Measurements from ENCODE around the gene IZUMO2.

Gene IZUMO2

DNA sequence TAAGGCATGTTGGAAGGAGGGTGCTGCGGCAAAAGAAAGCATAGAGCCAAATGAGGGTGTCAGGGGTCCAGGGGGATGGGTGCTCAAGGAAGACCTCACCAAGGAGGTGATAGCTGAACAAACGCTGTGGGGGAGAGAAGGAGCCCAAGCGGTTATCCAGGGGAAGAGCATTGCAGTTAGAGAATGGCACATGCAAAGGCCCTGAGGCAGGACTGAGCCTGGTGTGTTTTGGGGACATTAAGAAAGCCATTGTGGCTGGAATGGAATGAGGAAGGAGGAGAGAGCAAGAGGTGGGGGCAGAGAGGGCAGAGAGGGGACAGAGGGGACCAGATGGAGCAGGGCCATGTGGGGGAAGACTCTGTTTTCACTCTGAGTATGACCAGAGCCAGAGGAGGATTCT is 34.3 kb upstream of the IZUMO2 start:
- Histone ChIP-seq H3K36me3 (ENCODE audit: control insufficient read depth in 4 of 4, insufficient read depth in 4 of 4, low read length in 3 of 4) (no peaks in the 10 kb centered on the region), H3K9me3 (ENCODE audit: control extremely low read depth in 1 of 5, control insufficient read depth in 4 of 5, insufficient read depth in 2 of 5, low read depth in 1 of 5, low read length in 4 of 5) (peaks cover 0 to 4% (median 0%) of the 10 kb centered on the region in 5 experiments), H3K27me3 (replicated peaks in 2 of 5; ENCODE audit: control insufficient read depth in 4 of 5, insufficient read depth in 5 of 5, low read length in 4 of 5) (peaks cover 2 to 36% (median 12%) of the 10 kb centered on the region in 5 experiments), H3K4me1 (ENCODE audit: control extremely low read depth in 1 of 4, control insufficient read depth in 4 of 4, insufficient read depth in 4 of 4, low read length in 3 of 4) (no peaks in the 10 kb centered on the region), H3K27ac (ENCODE audit: insufficient read depth in 1 of 2, low read depth in 1 of 2, low read length in 2 of 2, poor library complexity in 1 of 2, severe bottlenecking in 2 of 2) (no peak overlapping the region), H3K4me3 (ENCODE audit: control insufficient read depth in 1 of 7, extremely low read depth in 1 of 7, insufficient read depth in 4 of 7, low read depth in 2 of 7, low read length in 6 of 7) (no peak overlapping the region)
- POLR2A ChIA-PET: no interaction called here
- no peak for DNase-seq
- 88% methylated on average over 3 of the region's 3 CpGs for WGBS (ENCODE audit: insufficient coverage)
- CTCF ChIA-PET: no interaction called here

DNA sequence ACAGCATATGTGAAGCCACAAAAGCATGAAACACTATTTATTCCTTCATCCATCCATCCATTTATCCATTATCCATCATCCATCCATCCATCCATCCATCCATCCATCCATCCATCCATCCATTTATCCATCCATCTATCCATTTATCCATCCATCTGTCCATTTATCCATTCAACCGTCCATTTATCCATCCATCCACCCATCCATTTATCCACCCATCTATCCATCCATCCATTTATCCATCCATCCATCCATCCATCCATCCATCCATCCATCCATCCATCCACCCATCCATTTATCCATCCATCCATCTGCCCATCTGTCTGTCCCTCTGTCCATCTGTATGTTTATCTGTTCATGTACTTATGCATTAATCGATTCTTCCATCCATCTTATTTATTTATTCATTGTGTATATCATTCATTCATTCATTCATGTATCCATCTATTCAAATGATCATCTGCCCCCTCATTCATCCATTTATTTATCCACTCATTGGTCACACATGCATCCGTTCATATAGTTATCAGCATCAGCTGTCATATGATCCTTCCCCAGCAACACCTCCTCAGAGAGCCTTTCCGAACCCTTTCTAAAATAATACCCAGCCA is 33.3 kb upstream of the IZUMO2 start:
- CTCF ChIA-PET: no interaction called here
- H3K27ac ChIP-seq (ENCODE audit: insufficient read depth in 1 of 2, low read depth in 1 of 2, low read length in 2 of 2, poor library complexity in 1 of 2, severe bottlenecking in 2 of 2): no peak overlapping the region
- POLR2A ChIA-PET: no interaction called here
- H3K27me3 ChIP-seq (replicated peaks in 2 of 5; ENCODE audit: control insufficient read depth in 4 of 5, insufficient read depth in 5 of 5, low read length in 4 of 5): peaks cover 0 to 27% (median 6%) of the 10 kb centered on the region in 5 experiments
- H3K4me3 ChIP-seq (ENCODE audit: control insufficient read depth in 1 of 7, extremely low read depth in 1 of 7, insufficient read depth in 4 of 7, low read depth in 2 of 7, low read length in 6 of 7): no peak overlapping the region
- H3K36me3 ChIP-seq (ENCODE audit: control insufficient read depth in 4 of 4, insufficient read depth in 4 of 4, low read length in 3 of 4): no peaks in the 10 kb centered on the region
- DNase-seq: no peak
- H3K9me3 ChIP-seq (ENCODE audit: control extremely low read depth in 1 of 5, control insufficient read depth in 4 of 5, insufficient read depth in 2 of 5, low read depth in 1 of 5, low read length in 4 of 5): peaks cover 0 to 4% (median 0%) of the 10 kb centered on the region in 5 experiments
- H3K4me1 ChIP-seq (ENCODE audit: control extremely low read depth in 1 of 4, control insufficient read depth in 4 of 4, insufficient read depth in 4 of 4, low read length in 3 of 4): no peaks in the 10 kb centered on the region
- 91% methylated on average over 4 of the region's 4 CpGs for WGBS (ENCODE audit: insufficient coverage)

DNA sequence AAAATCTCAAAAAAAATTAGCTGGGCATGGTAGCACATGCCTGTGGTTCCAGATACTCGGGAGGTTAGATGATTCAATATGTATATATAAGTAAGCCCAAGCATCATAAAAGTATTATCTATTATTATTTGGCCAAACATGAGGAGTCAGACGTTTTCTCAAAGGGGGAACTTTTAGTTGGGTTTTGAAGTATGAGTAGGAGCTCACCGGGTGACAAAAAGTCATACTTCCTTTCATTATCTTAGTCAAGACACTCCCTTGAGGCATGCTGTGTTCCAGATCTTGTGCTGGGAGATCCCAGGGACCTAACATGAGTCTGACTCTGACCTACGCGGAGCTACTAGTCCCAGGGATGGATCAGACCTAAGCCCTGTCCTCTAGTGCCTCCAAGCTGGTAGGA is 32.1 kb upstream of the IZUMO2 start:
- Histone ChIP-seq H3K4me1 (ENCODE audit: control extremely low read depth in 1 of 4, control insufficient read depth in 4 of 4, insufficient read depth in 4 of 4, low read length in 3 of 4) (no peaks in the 10 kb centered on the region), H3K27me3 (replicated peaks in 2 of 5; ENCODE audit: control insufficient read depth in 4 of 5, insufficient read depth in 5 of 5, low read length in 4 of 5) (peaks cover 0 to 17% (median 4%) of the 10 kb centered on the region in 5 experiments), H3K36me3 (ENCODE audit: control insufficient read depth in 4 of 4, insufficient read depth in 4 of 4, low read length in 3 of 4) (no peaks in the 10 kb centered on the region), H3K27ac (ENCODE audit: insufficient read depth in 1 of 2, low read depth in 1 of 2, low read length in 2 of 2, poor library complexity in 1 of 2, severe bottlenecking in 2 of 2) (no peak overlapping the region), H3K9me3 (ENCODE audit: control extremely low read depth in 1 of 5, control insufficient read depth in 4 of 5, insufficient read depth in 2 of 5, low read depth in 1 of 5, low read length in 4 of 5) (no peaks in the 10 kb centered on the region), H3K4me3 (ENCODE audit: control insufficient read depth in 1 of 7, extremely low read depth in 1 of 7, insufficient read depth in 4 of 7, low read depth in 2 of 7, low read length in 6 of 7) (no peak overlapping the region)
- CTCF ChIA-PET: interaction anchor here (0.5 kb wide), 1 partner anchor 138 kb away, joined by 4 read pairs; no protein-coding TSS in a partner anchor
- WGBS (ENCODE audit: insufficient coverage): 94% methylated on average over 2 of the region's 5 CpGs
- POLR2A ChIA-PET: no interaction called here
- no peak for DNase-seq

DNA sequence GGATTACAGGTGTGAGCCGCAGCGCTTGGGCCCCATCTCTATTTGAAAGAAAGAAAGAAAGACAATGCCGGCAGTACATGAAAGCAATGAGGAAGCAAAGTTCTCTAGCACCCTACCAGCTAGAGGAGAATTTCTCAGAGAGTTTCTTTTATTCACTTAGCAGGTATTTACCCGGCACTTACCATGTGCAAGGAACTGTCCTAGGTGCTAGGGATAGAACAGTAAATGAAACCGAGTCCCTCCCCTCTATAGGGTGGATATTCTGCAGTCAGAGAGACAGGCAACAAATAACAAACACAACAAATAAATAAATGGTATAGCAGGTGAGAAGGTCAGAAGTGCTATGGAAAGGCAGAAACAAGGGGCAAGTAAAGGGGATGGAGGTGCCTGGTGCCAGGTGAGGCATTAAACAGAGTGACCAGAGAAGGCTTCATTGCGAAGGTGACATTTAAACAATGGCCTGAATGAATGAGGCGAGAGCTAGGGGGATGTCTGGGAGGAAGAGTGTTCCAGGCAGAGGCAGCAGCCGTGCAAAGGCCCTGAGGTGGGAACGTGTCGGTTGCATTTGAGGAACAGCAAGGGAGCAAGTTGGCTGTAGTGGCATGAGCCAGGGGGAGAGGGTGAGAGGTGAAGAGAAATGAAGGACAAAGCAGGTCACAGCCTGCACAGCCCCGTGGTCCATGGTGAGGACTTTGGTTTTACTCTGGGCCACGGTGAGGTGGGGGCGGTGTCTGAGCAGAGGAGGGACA is 29.6 kb upstream of the IZUMO2 start:
- H3K4me1 ChIP-seq (ENCODE audit: control extremely low read depth in 1 of 4, control insufficient read depth in 4 of 4, insufficient read depth in 4 of 4, low read length in 3 of 4): no peaks in the 10 kb centered on the region
- H3K4me3 ChIP-seq (ENCODE audit: control insufficient read depth in 1 of 7, extremely low read depth in 1 of 7, insufficient read depth in 4 of 7, low read depth in 2 of 7, low read length in 6 of 7): no peak overlapping the region
- no peak for DNase-seq
- ChIA-PET CTCF (interaction anchor here (1.2 kb wide), 1 partner anchor 10 kb away, joined by 3 read pairs; no protein-coding TSS in a partner anchor), POLR2A (no interaction called here)
- WGBS (ENCODE audit: insufficient coverage): 73% methylated on average over 11 of the region's 13 CpGs
- H3K27me3 ChIP-seq (replicated peaks in 2 of 5; ENCODE audit: control insufficient read depth in 4 of 5, insufficient read depth in 5 of 5, low read length in 4 of 5): peaks cover 0 to 21% (median 0%) of the 10 kb centered on the region in 5 experiments
- H3K36me3 ChIP-seq (ENCODE audit: control insufficient read depth in 4 of 4, insufficient read depth in 4 of 4, low read length in 3 of 4): no peaks in the 10 kb centered on the region
- H3K27ac ChIP-seq (ENCODE audit: insufficient read depth in 1 of 2, low read depth in 1 of 2, low read length in 2 of 2, poor library complexity in 1 of 2, severe bottlenecking in 2 of 2): no peak overlapping the region
- no peaks in the 10 kb centered on the region for H3K9me3 ChIP-seq (ENCODE audit: control extremely low read depth in 1 of 5, control insufficient read depth in 4 of 5, insufficient read depth in 2 of 5, low read depth in 1 of 5, low read length in 4 of 5)

DNA sequence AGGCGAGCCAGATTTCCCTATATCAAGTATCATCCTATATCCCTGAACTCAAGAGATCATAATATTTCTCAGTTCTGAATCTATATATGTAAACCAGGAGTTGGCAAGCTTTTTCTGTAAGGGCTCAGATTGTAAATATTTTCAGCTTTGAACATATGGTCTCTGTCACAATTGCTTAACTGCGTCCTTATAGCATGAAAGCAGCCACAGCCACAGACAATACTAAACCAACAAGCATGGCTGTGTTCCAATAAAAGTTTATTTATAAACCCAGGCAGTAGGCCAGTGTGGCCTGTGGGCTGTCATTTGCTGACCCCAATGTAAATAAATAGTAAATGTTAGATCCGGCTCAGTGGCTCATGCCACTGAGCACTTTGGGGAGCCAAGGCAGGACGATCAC is 28.1 kb upstream of the IZUMO2 start:
- no peak for DNase-seq
- Histone ChIP-seq H3K4me1 (ENCODE audit: control extremely low read depth in 1 of 4, control insufficient read depth in 4 of 4, insufficient read depth in 4 of 4, low read length in 3 of 4) (no peaks in the 10 kb centered on the region), H3K9me3 (ENCODE audit: control extremely low read depth in 1 of 5, control insufficient read depth in 4 of 5, insufficient read depth in 2 of 5, low read depth in 1 of 5, low read length in 4 of 5) (no peaks in the 10 kb centered on the region), H3K27me3 (replicated peaks in 2 of 5; ENCODE audit: control insufficient read depth in 4 of 5, insufficient read depth in 5 of 5, low read length in 4 of 5) (peaks cover 0 to 21% (median 0%) of the 10 kb centered on the region in 5 experiments), H3K36me3 (ENCODE audit: control insufficient read depth in 4 of 4, insufficient read depth in 4 of 4, low read length in 3 of 4) (no peaks in the 10 kb centered on the region), H3K27ac (ENCODE audit: insufficient read depth in 1 of 2, low read depth in 1 of 2, low read length in 2 of 2, poor library complexity in 1 of 2, severe bottlenecking in 2 of 2) (no peak overlapping the region), H3K4me3 (ENCODE audit: control insufficient read depth in 1 of 7, extremely low read depth in 1 of 7, insufficient read depth in 4 of 7, low read depth in 2 of 7, low read length in 6 of 7) (no peak overlapping the region)
- CTCF ChIA-PET: interaction anchor here (1.2 kb wide), 1 partner anchor 11 kb away, joined by 3 read pairs; no protein-coding TSS in a partner anchor
- no CpG with 5 or more reads among the region's 4 CpGs for WGBS (ENCODE audit: insufficient coverage)
- POLR2A ChIA-PET: no interaction called here

DNA sequence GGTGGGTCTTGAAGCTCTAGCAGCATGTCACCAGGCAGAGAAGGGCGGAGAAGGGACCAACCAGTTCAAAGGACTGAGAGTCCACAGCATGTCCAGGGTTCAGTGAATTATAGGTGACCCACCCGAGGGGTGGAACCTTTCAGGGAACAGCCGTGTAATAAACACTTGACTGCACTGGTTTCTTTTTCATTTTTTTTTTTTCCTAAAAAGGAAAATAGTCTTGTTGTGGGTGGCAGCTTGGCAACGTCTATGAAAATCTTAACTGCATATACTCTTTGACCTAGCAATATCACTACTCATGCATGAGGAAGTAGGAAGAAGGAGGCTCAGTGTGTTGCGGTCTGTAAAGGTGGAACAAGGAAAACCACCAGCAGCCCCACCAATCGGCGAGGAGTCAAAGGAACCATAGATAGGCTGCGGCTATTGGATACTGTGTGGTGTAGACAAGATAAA is 27.4 kb upstream of the IZUMO2 start:
- WGBS (ENCODE audit: insufficient coverage): 90% methylated on average over 4 of the region's 8 CpGs
- POLR2A ChIA-PET: no interaction called here
- H3K4me3 ChIP-seq (ENCODE audit: control insufficient read depth in 1 of 7, extremely low read depth in 1 of 7, insufficient read depth in 4 of 7, low read depth in 2 of 7, low read length in 6 of 7): no peak overlapping the region

DNA sequence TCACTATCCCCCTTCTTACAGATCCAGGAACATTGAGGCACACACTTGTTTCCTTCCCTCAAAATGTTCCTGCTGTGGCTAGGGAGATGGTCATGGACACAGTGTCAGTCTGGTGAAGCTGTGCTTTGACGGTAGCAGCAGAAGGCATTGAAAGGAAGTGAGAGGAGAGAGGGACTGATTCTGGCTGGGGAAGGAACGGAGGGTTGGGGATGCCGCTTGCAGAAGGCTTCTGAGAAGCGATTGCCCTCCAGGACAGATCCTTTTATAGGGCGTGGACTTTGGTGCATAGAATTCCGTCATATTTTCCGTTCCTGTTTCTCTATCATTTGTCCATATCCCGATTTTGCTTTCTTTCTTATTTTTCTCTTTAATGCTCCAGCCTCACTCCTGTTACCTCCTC is 26.2 kb upstream of the IZUMO2 start:
- POLR2A ChIA-PET: no interaction called here
- H3K4me3 ChIP-seq (ENCODE audit: control insufficient read depth in 1 of 7, extremely low read depth in 1 of 7, insufficient read depth in 4 of 7, low read depth in 2 of 7, low read length in 6 of 7): no peak overlapping the region
- no peaks in the 10 kb centered on the region for H3K36me3 ChIP-seq (ENCODE audit: control insufficient read depth in 4 of 4, insufficient read depth in 4 of 4, low read length in 3 of 4)
- no peaks in the 10 kb centered on the region for H3K9me3 ChIP-seq (ENCODE audit: control extremely low read depth in 1 of 5, control insufficient read depth in 4 of 5, insufficient read depth in 2 of 5, low read depth in 1 of 5, low read length in 4 of 5)
- H3K27me3 ChIP-seq (replicated peaks in 2 of 5; ENCODE audit: control insufficient read depth in 4 of 5, insufficient read depth in 5 of 5, low read length in 4 of 5): peaks cover 0 to 12% (median 0%) of the 10 kb centered on the region in 5 experiments
- no peak for DNase-seq
- 68% methylated on average over 6 of the region's 8 CpGs for WGBS (ENCODE audit: insufficient coverage)
- CTCF ChIA-PET: no interaction called here
- H3K4me1 ChIP-seq (ENCODE audit: control extremely low read depth in 1 of 4, control insufficient read depth in 4 of 4, insufficient read depth in 4 of 4, low read length in 3 of 4): no peaks in the 10 kb centered on the region
- H3K27ac ChIP-seq (ENCODE audit: insufficient read depth in 1 of 2, low read depth in 1 of 2, low read length in 2 of 2, poor library complexity in 1 of 2, severe bottlenecking in 2 of 2): no peak overlapping the region

More for the DNA sequence above, 27.4 kb upstream of the IZUMO2 start:
- CTCF ChIA-PET: no interaction called here
- peak in 2 of 3 donors; percentile 13 to 14 for DNase-seq
- Histone ChIP-seq H3K27ac (ENCODE audit: insufficient read depth in 1 of 2, low read depth in 1 of 2, low read length in 2 of 2, poor library complexity in 1 of 2, severe bottlenecking in 2 of 2) (no peak overlapping the region), H3K36me3 (ENCODE audit: control insufficient read depth in 4 of 4, insufficient read depth in 4 of 4, low read length in 3 of 4) (no peaks in the 10 kb centered on the region), H3K27me3 (replicated peaks in 2 of 5; ENCODE audit: control insufficient read depth in 4 of 5, insufficient read depth in 5 of 5, low read length in 4 of 5) (peaks cover 0 to 16% (median 0%) of the 10 kb centered on the region in 5 experiments), H3K9me3 (ENCODE audit: control extremely low read depth in 1 of 5, control insufficient read depth in 4 of 5, insufficient read depth in 2 of 5, low read depth in 1 of 5, low read length in 4 of 5) (no peaks in the 10 kb centered on the region), H3K4me1 (ENCODE audit: control extremely low read depth in 1 of 4, control insufficient read depth in 4 of 4, insufficient read depth in 4 of 4, low read length in 3 of 4) (no peaks in the 10 kb centered on the region)
